Measurements from ENCODE around the gene PACRG.

- TF ChIP-seq POLR2A (IDR thresholded peaks at IDR 0.05; ENCODE audit: low read depth, low read length) (no peak), RCOR1 (IDR thresholded peaks at IDR 0.05; ENCODE audit: insufficient replicate concordance, low read length) (no peak), CTCF (conservative IDR thresholded peaks at IDR 0.05; ENCODE audit: low read depth, low read length) (no peak), CEBPB (IDR thresholded peaks at IDR 0.05; ENCODE audit: low read depth, low read length) (no peak), RAD21 (IDR thresholded peaks at IDR 0.05; ENCODE audit: low read length) (no peak)
Measured at GRCh38 chr6:163152701-163153100, 424.9 kb downstream of the PACRG start.
